Esophagus muscularis mucosa (tissue), 4 donors: ENCODE measurements around the gene SMS.

Experiments
- CTCF ChIP-seq, 3 experiments: fragments of 200-600 bp in 2 of 3; fragments of 450-650 bp in 1 of 3; sonication (generic) in 2 of 3; IDR thresholded peaks; one replicate each; pipeline ENCODE4 v1.5.1; 2017 to 2019; ENCODE audit warnings: antibody characterized with exemption in 3 of 3, mild to moderate bottlenecking in 2 of 3, moderate library complexity in 1 of 3
- EP300 ChIP-seq: sonication (generic); formaldehyde crosslinking; IDR thresholded peaks from one replicate; pipeline ENCODE4 v1.6.1; 2017; ENCODE audit warnings: antibody characterized with exemption
- POLR2A ChIP-seq: fragments of 450-650 bp; IDR thresholded peaks from one replicate; pipeline ENCODE4 v1.6.1; 2017; ENCODE audit warnings: antibody characterized with exemption, moderate library complexity, mild to moderate bottlenecking, low read depth
- POLR2AphosphoS5 ChIP-seq, 2 donors: sonication (generic); formaldehyde crosslinking; IDR thresholded peaks; one replicate each; pipeline ENCODE4 v1.6.1; 2017; ENCODE audit warnings: antibody characterized with exemption in 2 of 2

- TF ChIP-seq CTCF (IDR thresholded peaks at IDR 0.05) (no peak), POLR2AphosphoS5 (IDR thresholded peaks at IDR 0.05) (no peak), POLR2A (no peak), EP300 (no peak)
These were observed 94.7 kb downstream of the SMS start for GRCh38 chrX:22035236-22035635.
